ENCODE measurements around the gene NPHP4.

The NPHP4 gene

DNA sequence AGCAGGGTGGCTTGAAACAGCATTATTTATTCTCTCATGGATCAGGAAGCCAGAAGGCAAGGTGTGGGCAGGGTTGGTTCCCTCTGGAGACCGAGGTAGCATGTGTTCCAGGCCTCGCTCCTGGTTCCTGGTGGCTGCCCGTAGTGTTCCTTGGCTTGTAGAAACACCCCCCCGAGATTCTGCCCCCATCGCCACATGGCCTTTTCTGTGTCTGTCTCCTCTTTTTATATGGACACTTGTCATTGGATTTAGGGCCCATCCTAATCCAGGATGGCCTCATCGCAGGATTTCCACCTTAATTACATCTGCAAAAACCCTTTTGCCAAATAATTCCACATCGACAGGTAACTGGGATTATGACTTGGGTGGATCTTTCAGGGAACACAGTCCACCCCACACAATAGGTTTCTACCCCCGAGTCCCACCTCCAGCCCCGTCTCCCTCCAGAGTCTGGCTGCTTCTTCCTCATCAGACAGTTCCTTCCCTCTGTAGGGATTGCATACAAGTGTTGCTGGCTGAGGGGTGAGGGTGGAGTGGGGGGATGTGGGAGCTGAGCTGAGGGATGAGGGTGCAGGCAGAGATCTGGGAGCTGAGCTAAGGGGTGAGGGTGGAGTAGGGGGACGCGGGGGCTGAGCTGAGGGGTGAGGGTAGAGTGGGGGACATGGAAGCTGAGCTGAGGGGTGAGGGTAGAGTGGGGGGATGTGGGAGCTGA lies 12.3 kb upstream of the NPHP4 start:
- DNase-seq (ENCODE audit: low read depth, low spot score), result no peak

GRCh38 chr1:6003568-6004411 lies 11.6 kb upstream of the NPHP4 start:
- DNase-seq (ENCODE audit: low read depth, low spot score), result no peak

GRCh38 chr1:6002714-6003501 lies 10.7 kb upstream of the NPHP4 start:
- no peak for DNase-seq (ENCODE audit: low read depth, low spot score)

DNA sequence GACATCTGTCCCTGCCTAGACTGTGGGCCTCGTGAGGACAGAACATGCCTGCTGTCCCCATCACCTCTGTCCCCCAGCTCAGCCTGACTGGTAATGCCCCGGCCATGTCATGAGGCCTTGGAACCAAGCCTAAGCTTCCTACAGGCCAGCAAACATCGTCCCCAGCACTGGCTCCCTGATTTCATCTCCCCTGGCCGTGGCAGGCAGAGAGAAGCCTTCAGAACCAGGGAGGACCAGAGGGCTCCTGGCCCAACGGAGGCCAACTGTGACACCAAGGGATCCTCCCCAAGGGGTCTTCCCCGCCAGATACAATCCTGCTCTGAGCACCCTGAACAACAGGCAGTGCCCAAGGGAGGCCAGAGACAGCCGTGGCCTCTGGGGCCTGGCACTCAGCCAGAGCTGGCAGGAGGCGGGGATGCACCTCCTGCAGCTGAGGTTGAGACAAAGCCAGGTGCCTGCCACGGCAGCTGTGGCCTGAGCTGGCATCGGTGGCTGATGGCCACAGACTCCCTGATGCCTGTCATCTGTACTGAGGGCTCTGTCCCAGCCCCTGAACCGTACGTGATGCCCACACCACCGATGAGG lies 9.9 kb upstream of the NPHP4 start:
- DNase-seq (ENCODE audit: low read depth, low spot score), result no peak

DNA sequence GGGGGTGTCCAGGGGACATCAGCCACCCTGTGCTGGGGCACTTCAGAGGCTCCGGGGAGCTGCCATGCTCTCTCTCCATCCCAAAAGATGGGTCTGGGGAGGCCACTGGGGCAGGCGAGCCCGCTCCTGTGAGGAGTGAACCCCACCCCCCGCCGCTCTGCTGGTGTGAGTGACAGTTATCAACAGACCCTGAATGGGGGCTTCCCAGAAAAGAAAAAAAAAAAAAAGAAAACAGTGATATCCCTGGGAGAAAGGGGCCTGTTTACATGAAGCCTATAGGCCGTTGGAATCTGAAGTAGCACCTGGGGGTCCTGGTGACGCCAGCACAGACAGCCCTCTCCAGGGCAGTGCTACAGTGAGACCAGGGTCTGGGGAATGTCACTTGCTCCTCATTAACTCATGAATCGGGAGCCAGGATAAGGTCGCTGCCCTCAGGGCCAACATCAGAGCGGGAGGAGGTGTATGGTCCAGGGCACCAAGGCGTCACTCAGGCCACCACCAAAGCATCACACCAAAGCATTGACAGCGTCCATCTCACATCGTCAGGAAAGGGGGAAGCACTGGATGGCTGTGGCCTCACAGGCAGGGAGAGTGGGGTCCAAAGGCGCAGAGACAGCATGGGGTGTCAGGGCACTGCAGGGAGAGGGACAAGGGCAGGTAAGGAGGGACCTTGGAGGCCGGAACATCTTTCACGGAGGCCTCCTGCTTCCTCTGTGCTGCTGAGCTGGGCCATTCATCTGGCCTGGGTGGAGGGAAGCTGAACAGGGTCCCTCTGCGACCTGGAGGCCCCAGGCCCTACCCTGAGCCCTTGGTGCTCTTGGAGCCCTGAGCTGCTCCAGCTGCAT lies 8.4 kb upstream of the NPHP4 start:
- DNase-seq (ENCODE audit: low read depth, low spot score), result no peak

GRCh38 chr1:5999711-6000443 lies 7.7 kb upstream of the NPHP4 start:
- DNase-seq (ENCODE audit: low read depth, low spot score), result no peak

DNA sequence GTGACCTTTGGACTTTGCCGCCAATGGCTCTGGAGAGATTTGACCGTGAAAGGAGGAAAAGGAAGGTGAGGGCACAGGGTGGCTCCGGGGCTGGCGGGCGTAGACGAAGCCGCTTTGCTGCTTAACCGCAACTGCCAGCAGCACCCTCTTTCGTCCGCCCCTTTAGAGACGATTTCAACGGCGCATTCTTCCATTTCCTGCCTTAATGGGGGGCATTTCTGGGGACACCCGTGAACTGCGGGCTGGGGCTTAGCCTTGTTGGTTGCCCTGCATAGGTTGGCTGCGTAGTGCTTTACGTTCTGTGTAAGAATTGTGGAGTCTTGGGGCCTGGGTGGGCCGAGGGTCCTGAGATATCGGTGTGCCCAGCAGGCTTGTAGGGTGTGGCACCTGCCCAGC lies 6.7 kb upstream of the NPHP4 start:
- DNase-seq (ENCODE audit: low read depth, low spot score), result no peak

DNA sequence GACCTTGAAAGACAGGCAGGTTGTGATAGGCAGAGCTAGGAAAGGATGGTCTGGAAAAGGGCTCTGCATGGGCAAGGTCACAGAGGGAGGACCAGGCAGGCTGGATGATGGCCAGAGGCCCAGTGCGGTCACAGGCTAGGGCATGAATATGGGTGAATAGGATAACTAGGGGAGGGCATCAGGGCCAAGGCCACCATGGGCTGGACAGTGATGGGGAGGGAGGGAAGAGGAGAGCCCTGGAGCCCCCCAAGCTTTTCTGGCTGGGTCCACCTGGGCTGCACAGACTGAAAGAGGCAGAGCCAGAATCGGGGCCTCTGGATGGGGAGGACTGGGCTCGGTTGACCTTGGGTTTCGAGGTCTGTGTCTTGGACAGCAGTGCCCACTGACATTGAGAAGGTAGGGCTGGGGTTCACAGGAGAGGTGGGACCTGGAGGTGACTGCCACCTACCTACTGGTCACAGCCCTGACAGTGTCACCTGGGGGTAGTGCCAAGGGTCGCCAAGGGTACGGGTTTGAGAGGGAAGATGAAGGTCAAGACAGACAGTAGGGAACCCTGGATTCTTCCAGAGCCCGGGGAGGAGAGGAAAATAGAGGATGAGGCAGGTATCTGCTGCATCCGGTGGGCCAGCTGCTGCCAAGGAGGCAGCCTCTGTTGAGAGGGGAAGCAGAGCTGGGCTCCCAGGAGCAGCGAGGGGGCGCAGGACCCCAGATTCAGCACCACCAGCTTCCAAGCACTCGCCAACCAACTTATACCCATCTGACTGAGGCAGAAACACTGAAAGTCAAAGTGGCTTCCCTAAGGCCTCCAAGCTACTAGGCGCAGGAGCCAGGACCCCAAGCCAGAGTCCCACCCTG lies 6.1 kb upstream of the NPHP4 start:
- no peak for DNase-seq (ENCODE audit: low read depth, low spot score)

DNA sequence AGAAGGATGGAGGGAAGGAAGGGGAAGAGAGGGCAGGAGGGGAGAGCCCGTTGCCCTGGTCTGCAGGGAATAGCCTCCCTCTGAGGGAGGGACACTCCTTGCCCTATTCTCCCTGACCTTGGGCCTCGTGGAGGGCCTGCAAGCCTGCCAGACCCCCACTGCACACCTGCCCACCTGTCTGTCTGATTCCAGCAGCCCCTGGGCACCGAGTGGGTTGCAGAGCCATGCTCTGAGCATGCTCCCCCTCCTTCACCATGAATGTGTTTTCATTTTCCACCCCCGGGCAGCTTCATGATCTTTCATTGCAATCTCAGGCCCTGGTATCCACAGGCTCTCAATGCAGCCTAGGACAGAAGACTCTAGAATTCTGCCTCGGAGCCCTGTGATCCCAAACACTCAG lies 5.1 kb upstream of the NPHP4 start:
- no peak for DNase-seq (ENCODE audit: low read depth, low spot score)

DNA sequence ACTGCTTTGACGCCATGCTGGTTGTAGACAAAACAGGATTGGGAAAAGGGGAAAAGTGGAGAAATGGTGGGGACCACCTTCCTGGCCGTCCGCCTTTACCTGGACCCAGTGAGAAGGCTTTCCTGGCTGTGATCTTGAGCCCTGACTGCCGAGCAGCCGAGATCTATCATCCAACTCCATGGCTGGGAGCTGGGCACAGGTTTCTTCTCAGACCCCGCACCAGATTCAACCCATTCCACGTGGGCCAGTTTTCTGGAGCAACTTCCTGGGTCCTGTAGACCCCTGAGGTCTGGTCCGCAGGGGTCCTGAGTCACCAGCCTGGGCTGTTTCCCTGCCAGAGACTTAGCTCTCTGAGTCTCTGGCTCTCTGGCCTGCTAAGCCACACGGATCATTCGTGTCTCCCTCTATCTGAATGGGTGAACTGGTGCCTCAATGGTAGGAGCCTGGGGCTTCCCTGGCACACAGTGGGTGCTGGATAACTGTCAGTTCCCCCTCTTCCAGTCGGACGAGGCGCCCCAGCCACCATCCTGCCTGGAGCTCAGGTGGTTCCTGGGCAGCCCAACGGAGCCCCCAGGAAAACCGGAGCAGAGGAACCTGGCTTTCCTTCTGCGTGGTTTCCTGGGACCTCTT lies 4.5 kb upstream of the NPHP4 start:
- DNase-seq (ENCODE audit: low read depth, low spot score), result no peak

DNA sequence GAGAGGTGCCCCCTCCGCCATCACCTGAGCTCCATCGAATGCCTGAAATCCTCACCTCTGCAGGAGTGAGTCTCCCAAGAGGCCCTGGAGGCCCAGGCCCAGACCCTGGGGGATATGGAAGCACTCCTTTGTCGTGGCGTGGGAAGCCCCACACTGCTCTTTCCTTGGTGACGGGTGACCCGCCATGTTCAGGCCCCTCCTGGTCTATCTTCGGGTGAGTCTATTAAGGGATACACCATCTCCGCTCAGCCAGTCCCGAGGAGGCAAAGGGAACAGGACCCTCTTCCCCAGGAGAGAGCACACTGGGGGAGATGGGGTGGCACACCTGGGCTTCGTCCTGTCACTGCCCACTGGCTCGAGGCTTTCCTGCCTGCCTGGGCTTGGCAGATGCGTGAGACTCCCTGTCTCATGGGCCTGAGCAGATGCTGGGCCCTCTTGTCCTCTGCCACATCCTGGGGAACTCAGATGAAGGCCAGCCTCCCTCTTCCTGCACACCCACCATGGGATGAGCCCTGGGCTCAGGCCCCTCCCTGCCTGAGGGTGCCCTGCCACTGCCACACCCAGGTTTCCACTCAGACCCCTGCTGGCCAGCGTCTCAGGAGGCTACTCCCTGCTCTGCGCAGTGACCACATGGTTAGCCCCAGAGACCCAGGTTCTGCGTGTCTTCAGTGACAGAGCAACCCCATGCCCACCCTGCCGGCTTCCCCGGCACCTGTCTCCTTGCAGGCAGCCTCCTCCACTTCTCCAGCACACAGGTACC lies 3.8 kb upstream of the NPHP4 start:
- DNase-seq (ENCODE audit: low read depth, low spot score), result no peak

DNA sequence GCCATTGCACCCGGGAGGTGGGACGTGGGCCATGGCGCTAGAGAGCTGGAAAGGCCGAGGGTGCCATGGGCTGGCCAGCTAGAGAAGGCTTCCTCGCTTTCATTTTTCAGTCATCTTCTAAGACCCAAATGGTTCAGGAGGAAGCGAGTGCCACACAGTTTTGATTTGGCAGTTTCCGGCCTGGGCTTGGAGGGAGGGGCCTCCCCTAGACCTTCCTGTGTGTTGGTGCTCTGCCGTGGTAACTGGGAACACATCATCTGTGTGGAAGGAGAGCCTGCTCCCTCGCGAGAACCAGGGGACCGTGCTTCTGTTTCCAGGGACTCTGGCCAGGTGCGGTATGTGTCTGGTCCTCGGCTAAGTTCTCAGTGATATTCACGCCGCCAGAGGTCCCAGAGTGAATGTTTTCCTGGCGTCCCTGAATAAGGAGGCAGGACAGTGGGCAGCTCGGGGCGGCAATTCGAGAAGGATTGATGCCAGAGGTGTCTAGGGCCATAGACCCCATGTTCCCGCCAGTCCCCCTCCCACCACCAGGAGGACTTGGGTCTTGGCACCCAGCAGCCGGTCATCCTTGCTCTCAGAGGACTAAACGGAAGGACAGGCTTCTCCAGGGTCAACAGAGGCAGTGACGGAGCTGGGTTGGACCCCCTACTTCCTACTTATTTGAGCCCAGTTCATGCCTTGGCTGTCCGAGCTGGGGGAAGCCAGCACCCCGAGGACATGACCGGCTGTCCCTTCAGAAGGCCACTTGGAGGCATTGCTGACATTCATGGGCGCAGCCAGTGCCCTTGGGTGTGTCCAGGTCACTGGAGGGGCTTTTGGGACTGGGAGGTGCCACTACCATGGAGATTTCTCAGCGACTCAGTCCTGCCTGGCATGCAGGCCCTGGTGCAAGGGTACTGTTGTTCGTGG lies 2.7 kb upstream of the NPHP4 start:
- no peak for DNase-seq (ENCODE audit: low read depth, low spot score)

DNA sequence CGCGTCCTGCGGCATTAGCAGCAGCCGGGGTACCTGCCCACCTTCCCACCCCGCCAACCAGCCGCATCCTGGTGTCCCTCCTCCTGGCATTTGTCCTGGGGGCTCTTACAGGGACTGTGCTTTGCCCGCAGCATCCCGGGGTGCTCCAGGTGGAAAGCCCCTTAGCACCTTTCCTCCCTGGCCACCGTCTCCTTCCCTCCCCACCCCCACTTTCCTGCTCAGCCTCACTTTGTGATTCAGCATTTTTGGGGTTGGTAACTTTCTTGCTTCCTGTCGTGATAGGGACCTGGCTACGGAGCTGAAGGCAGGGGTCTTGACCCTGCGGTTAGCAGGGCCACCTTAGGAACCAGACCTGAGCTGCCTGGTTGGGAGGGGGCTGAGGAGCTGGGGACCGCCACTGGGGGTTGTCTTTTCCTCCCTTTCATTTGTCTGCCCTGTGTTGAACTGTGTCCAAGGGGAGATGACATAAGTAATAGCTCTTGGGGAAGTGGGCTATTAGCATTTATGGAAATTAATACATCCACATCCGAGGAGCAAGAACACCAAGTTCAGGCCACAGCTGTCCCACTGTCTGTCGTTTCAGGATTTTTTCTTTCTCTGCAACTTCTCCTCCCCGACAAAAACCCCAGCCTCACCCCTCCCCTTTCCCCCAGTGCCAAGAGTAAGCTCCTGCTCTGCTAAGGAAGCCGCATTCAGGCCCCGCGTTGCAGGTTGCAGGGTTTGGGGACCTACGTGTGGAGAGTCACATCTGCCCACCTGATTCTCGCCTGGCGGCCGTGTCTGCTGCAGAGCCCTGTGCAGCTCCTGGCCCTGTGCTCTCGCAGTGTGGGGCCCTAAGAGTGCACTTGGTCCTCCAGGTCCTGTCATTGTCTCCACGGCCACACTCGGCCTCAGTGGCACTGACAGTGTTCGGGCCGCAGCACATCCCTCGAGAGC lies 1.6 kb upstream of the NPHP4 start:
- no peak for DNase-seq (ENCODE audit: low read depth, low spot score)

DNA sequence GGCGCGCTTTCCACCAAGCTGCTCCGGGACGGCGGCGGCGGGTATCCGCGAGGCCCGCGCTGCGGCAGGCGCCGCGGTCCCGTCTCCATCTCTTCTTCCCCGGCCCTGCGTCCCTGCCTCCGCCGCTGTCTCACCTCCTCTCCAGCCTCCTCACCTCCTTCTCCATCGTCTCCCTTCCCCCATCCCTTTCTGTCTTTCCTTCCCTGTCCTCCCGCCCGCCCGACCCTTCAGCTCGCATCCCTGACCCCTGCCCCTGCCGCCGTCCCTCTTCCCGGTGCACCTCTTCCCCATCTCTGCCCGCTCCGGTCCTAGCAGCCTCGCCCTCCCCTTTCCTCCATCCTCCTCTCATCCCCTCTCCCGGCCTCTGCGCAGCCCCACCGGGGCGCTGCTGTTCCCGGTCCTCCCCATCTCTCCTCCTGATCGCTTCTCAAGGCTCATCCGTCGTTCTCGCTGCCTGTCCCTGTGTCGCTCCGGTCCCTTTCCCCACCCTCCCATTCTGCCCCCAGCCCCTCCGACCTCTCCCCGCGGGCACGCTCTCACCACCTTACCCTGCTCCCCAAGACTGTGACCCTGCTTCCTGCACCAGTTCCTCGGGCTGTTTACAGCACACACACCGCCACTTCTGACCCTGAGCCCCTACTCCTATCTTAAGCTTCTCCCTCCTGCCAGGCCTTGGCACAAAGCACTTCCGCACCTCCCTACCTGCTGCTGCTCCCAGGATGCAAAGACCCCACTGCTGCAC lies 760 bp upstream of the NPHP4 start:
- no peak for DNase-seq (ENCODE audit: low read depth, low spot score)

GRCh38 chr1:5991381-5992025 lies 722 bp downstream of the NPHP4 start:
- DNase-seq (ENCODE audit: low read depth, low spot score), result no peak
